Effector memory CD4-positive, alpha-beta T cell (primary cell): ENCODE data around the gene CLCN5.

ENCODE experiments used
- DNase-seq, 3 donors: peaks; one replicate each; pipeline ENCODE4 v3.0.0-alpha.2; 2020
- H3K27ac ChIP-seq: 2 replicates; pipeline ENCODE4 v1.7.0; 2013; ENCODE audit warnings: mild to moderate bottlenecking, low read length, moderate library complexity; ENCODE audit not compliant: insufficient read depth, poor library complexity, severe bottlenecking
- H3K27me3 ChIP-seq: replicated peaks from 2 replicates; pipeline ENCODE4 v1.7.0; 2013; ENCODE audit warnings: mild to moderate bottlenecking, low read length; ENCODE audit not compliant: insufficient read depth, control insufficient read depth, poor library complexity, severe bottlenecking
- H3K36me3 ChIP-seq: 2 replicates; pipeline ENCODE4 v1.7.0; 2013; ENCODE audit warnings: mild to moderate bottlenecking, low read length, moderate library complexity; ENCODE audit not compliant: control insufficient read depth, insufficient read depth
- H3K4me1 ChIP-seq: 2 replicates; pipeline ENCODE4 v1.7.0; 2013; ENCODE audit warnings: low read length, mild to moderate bottlenecking; ENCODE audit not compliant: control insufficient read depth, insufficient read depth, poor library complexity, severe bottlenecking
- H3K4me3 ChIP-seq: 2 replicates; pipeline ENCODE4 v1.7.0; 2013; ENCODE audit warnings: low read length, low read depth, mild to moderate bottlenecking; ENCODE audit not compliant: insufficient read depth, poor library complexity, severe bottlenecking
- H3K9me3 ChIP-seq: 2 replicates; pipeline ENCODE4 v1.7.0; 2013; ENCODE audit warnings: mild to moderate bottlenecking, low read length, moderate library complexity; ENCODE audit not compliant: control insufficient read depth

CLCN5 gene

DNA sequence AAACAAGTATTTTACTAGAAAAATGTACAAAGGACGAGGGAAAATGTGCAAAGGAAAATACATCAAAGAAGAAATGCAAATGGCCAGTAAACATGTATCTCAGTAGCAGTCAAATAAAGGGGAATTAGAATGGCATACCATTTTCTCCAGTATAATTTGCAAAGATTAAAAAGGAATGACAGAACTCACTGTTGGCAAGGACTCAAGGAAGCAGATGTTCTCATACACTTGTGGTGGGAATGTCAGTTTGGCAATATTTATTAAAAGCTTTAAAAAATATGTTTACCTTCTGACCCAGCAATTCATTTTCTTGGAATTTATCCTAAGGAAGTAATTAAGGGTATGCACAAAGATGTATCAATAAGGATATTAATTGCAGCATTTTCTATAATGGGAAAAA lies 7.6 kb downstream of the CLCN5 start:
- Histone ChIP-seq H3K27ac (no peak overlapping the region), H3K4me1 (no peaks in the 10 kb centered on the region), H3K27me3 (no peaks in the 10 kb centered on the region), H3K36me3 (no peaks in the 10 kb centered on the region), H3K4me3 (no peak overlapping the region), H3K9me3 (no peaks in the 10 kb centered on the region)
- no peak for DNase-seq

DNA sequence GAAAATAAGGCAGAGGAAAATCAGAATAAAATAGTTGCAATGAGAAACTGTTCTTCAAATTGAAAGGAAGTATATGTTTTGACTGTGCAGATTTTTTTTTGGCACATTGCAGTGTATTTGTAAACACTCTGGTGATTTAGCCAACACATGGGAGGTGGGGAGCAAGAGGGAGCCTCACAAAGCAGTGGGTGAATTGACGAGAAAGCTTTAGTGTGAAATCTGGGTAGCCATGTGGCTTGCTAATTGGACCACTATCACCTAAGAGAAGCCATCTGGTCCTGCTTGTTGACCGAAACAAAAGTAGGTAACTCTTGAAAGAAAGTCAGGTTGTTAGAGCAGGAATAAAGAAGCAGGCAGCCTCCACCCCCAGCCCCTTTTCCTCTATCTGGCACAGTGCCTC lies 10.4 kb downstream of the CLCN5 start:
- DNase-seq, result no peak
- Histone ChIP-seq H3K9me3 (no peaks in the 10 kb centered on the region), H3K27me3 (no peaks in the 10 kb centered on the region), H3K27ac (no peak overlapping the region), H3K36me3 (no peaks in the 10 kb centered on the region), H3K4me3 (no peak overlapping the region), H3K4me1 (no peaks in the 10 kb centered on the region)

DNA sequence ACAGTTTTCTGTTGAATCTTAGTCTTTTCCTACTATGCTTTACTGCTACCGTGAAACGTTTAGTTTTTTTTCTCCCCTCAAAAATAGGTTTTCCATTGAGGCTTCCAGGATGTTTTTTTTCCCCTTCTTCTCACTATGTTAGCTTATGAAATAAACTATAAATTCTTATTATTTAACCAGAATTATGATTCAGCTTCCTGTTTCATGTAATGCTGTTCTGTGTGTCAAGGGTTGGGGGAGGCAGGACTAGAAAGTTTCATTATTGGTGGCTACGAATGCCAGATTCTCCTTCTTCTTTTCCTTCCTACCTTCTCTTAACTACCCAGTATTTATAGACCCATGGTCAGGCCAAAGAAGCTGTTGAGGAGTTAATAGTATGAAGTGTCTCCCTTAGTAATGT lies 11.8 kb downstream of the CLCN5 start:
- no peaks in the 10 kb centered on the region for H3K36me3 ChIP-seq
- no peaks in the 10 kb centered on the region for H3K9me3 ChIP-seq
- no peak overlapping the region for H3K4me3 ChIP-seq
- DNase-seq, result no peak
- no peaks in the 10 kb centered on the region for H3K4me1 ChIP-seq
- H3K27me3 ChIP-seq, result no peaks in the 10 kb centered on the region
- H3K27ac ChIP-seq, result no peak overlapping the region

DNA sequence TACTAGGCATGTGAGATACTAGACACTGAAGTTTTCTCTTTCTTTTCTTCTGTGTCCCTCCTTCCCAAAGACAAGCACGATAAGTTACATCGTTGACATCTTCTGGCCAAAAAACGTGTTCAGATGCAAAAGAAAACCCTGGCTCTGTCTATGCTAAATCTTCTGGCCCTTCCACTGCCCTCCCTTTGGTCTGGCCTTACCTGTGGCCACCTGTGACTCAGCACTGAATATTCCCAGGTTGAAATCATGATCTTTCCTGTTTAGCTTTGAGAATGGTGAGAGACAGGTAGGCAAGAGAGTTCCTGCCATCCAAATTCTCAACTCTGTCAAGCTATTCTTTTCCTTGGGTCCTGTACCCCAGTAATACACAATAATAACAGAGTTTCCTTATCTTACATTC lies 12.3 kb downstream of the CLCN5 start:
- Histone ChIP-seq H3K4me1 (no peaks in the 10 kb centered on the region), H3K9me3 (no peaks in the 10 kb centered on the region), H3K27ac (no peak overlapping the region), H3K27me3 (no peaks in the 10 kb centered on the region), H3K4me3 (no peak overlapping the region), H3K36me3 (no peaks in the 10 kb centered on the region)
- DNase-seq, result no peak

DNA sequence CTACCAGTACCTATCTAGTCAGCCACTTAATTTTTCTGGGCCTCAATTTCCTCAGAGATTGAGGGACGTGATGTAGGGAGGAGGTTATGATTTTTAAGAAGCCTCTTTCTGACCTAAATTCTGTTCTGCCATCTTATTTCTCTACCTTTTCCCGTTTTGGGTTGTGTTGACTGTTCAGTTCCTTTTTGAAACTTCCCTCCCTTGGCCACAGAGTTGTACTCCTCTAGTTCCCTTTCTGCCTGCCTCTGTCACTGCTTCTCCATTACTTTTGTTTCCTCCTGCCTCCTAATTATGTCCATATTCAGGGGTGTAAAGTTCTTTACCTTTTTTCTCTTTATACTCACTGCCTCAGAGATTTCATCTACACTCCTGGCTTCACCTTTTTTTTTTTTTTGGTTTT lies 25.4 kb downstream of the CLCN5 start:
- no peak overlapping the region for H3K4me3 ChIP-seq
- H3K27ac ChIP-seq, result no peak overlapping the region
- DNase-seq, result no peak
- no peaks in the 10 kb centered on the region for H3K36me3 ChIP-seq
- no peaks in the 10 kb centered on the region for H3K27me3 ChIP-seq
- no peaks in the 10 kb centered on the region for H3K9me3 ChIP-seq
- H3K4me1 ChIP-seq, result no peaks in the 10 kb centered on the region

DNA sequence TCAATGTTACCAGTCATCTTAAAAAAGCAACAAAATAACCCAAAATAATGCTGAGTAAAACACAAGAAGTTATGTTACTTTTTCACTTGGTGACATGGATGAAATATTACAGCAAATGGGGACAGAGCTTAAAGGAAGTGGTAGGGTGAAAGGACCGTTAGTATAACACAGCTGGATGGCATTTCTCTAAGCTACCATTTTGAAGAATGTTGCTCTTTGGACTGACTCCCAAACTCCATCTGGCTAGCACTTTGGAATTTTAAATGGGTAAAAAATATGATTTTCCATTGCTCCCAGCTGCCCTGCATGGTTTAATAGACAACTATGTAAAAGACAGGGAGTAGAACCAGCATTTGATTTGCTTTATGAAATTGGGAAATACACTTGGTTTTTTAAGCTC lies 27.6 kb downstream of the CLCN5 start:
- no peak for DNase-seq
- no peaks in the 10 kb centered on the region for H3K4me1 ChIP-seq
- no peaks in the 10 kb centered on the region for H3K36me3 ChIP-seq
- H3K27me3 ChIP-seq, result no peaks in the 10 kb centered on the region
- H3K4me3 ChIP-seq, result no peak overlapping the region
- H3K9me3 ChIP-seq, result no peaks in the 10 kb centered on the region
- H3K27ac ChIP-seq, result no peak overlapping the region

DNA sequence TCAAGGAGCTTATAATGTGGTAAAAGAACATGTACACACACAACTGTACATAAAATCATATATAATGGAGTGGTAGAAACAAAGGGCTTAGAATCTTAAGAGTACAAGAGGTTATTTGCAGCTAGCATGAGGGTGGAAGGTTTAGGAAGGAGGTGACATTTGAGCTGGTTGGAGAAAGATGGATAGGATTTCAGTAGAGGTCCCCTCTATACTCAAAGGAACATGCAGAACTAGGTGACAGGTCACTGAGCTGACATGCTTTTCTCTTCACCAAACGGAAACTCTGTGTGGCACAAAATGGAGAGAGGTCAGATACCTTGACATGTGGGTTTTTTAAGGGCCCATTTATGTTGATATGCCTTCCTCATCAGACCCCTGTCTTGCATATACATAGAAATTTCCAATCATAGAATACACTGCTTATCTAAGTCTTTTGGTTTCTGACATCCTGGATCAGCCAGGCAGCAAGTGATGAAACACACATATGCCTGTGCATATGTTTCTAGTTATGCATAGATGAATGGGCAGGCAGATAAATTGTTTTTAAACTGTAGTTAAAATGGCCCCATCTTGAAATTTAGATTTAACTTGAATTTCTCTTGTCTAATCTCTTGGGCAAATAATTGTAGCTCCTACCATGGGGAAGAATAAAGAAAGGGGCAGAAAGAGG lies 29.3 kb downstream of the CLCN5 start:
- no peak overlapping the region for H3K27ac ChIP-seq
- H3K27me3 ChIP-seq, result no peaks in the 10 kb centered on the region
- DNase-seq, result no peak
- no peak overlapping the region for H3K4me3 ChIP-seq
- no peaks in the 10 kb centered on the region for H3K36me3 ChIP-seq
- H3K9me3 ChIP-seq, result no peaks in the 10 kb centered on the region
- no peaks in the 10 kb centered on the region for H3K4me1 ChIP-seq

DNA sequence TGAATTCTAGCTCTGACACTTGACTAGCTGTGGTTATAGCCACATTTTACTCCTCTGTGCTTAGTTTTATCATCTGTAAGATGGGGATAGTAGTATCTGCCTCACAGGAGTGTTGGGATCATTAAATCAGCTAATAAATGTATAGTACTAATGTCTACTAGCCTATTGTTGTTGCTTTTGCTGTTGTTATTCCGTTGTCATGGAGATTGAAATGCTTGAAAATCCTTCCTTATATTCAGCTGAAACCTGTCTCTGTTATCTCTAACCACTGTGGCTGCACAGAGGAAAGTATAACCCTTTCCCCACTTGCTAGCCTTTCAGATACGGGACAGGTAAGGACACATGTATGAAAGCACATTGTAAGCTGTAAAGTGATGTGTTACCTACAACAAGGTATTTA lies 33.9 kb downstream of the CLCN5 start:
- no peak for DNase-seq
- Histone ChIP-seq H3K4me1 (no peaks in the 10 kb centered on the region), H3K36me3 (no peaks in the 10 kb centered on the region), H3K27me3 (no peaks in the 10 kb centered on the region), H3K9me3 (no peaks in the 10 kb centered on the region), H3K27ac (no peak overlapping the region), H3K4me3 (no peak overlapping the region)

DNA sequence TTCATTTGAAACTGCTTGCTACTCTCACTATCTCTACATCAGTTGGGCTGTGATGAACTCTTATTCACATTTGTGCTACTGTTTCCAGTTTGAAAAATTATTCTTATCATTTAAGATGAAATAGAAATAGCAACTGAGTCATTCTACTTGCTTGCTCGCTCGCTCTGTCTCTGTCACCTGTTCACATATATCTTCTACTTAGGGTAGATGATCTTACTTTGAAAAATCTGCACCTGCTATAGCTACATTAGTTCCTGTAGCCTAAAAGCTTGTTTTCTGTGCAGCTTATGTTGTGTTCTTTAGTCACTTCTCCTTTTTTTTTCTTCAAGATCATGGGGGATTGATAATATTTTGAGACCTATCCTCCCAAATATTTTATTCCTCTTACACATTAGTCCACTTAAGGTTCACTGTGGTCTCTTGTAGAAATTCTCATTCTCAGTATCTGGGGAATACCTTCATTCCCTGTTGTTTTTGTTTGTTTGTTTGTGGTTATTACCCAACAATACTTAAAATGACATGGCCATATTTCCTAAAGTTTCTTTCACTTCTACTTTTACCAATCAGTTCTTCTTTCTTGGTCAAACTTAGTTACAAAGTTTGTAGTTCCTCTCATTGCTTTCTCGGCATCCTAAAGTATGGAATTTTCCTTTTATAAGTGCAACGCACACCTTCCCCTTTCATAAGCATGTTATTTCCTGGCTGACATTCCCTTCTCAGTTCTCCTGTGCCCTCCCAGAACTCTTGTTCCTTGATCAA lies 36.5 kb downstream of the CLCN5 start:
- Histone ChIP-seq H3K4me3 (no peak overlapping the region), H3K27me3 (no peaks in the 10 kb centered on the region), H3K27ac (no peak overlapping the region), H3K4me1 (no peaks in the 10 kb centered on the region), H3K36me3 (no peaks in the 10 kb centered on the region), H3K9me3 (no peaks in the 10 kb centered on the region)
- no peak for DNase-seq

DNA sequence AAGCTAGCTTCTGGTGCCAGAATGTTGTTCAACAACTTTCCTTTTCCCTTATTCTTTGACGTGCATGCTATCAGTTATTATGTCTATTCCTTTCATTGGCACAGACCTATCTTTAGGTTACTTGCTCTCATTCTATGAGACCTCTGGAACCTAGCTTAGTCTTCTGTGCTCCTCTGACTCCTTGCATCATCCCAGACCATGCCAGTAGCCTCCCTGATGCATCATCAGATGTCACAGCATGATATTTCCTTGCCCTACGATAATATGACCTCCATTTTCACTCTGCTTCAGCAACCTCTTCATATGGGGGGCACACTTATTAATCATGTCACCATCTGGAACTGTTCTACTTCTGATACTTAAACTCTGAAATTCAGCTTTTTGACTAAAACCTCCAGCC lies 37.2 kb downstream of the CLCN5 start:
- H3K36me3 ChIP-seq, result no peaks in the 10 kb centered on the region
- no peaks in the 10 kb centered on the region for H3K9me3 ChIP-seq
- no peak for DNase-seq
- no peaks in the 10 kb centered on the region for H3K27me3 ChIP-seq
- no peak overlapping the region for H3K4me3 ChIP-seq
- no peak overlapping the region for H3K27ac ChIP-seq
- H3K4me1 ChIP-seq, result no peaks in the 10 kb centered on the region
